ENCODE measurements around the gene RPS6KB2. TPM values are rescaled to one million over a fixed set of nuclear protein-coding genes. Genes with fewer than 3 reads are reported as not detected.

Gene RPS6KB2
- total RNA-seq, 1 experiment from 2014 or later = 54.1 TPM

DNA sequence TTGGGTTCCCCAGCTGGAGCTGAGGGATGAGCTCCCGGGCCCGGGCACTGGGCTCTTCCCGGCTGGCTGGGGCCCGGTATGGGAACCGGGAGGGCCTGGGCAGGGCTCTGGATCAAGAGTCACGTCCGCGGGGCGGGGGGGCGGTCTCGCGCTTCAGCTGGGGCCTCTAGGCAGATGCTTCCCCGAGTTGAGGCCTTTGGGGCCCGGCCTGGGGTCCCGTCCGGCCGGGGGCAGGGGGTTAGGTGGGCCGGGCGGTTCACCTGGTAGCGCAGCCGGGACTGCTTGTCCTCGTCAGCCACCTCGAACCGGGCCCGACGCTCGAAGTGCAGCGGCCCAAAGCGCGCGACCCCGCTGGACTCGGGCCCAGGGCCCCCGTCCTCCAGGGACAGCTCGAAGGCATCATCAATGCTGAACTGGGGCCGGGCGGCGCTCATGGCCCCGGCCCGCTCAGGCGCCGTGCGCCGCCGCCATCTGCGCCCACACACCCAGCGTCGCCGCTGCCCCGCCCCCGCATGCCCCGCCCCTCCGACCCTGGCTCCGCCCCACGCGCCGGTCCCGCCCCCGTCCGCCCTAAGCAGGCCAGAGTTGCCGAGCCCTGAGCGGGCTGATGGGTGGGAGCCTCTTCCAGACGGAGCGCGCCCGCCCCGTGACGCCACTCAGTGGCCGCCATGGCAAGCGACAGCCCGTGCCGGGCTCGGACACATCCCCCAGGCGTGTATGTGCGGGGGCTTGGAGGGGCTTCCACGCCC lies 40.6 kb downstream of the RPS6KB2 start, which contains the start of gene TMEM134:
Gene TMEM134, minus strand, starts transcription at position 493 of the 749 bp plus-strand sequence. Its CDS starts 59 bp downstream, at position 434.
- Histone ChIP-seq H3K27me3 (ENCODE audit: insufficient read depth, low read length) (no peaks in the 10 kb centered on the region), H3K9me3 (ENCODE audit: control insufficient read depth in 1 of 2, insufficient read depth in 1 of 2, low read depth in 1 of 2, low read length in 2 of 2) (no peaks in the 10 kb centered on the region), H3K9me2 (ENCODE audit: insufficient read depth) (no peaks in the 10 kb centered on the region), H3K36me3 (ENCODE audit: control insufficient read depth in 1 of 2, insufficient read depth in 2 of 2, low read length in 2 of 2) (no peaks in the 10 kb centered on the region), H3K4me1 (ENCODE audit: control insufficient read depth in 1 of 2, insufficient read depth in 2 of 2, low read length in 2 of 2) (peaks cover 25 to 45% of the 10 kb centered on the region in 2 experiments), H3K27ac (ENCODE audit: low read depth, low read length) (peak within 1 kb of the TSS; percentile 88), H3K4me2 (ENCODE audit: low read length) (peak within 1 kb of the TSS; percentile 100), H3K4me3 (replicated peaks in 1 of 2; ENCODE audit: low read depth in 1 of 2, low read length in 2 of 2) (peak within 1 kb of the TSS; percentile 82 to 95), H3K9ac (ENCODE audit: low read length) (peak within 1 kb of the TSS; percentile 95), H2AFZ (ENCODE audit: low read depth, low read length, poor library complexity, severe bottlenecking) (no peak within 1 kb of the TSS), H4K20me1 (ENCODE audit: insufficient read depth) (no peaks in the 10 kb centered on the region), H3K79me2 (ENCODE audit: insufficient read depth, low read length) (peaks cover 15% of the 10 kb centered on the region; the same call in 1 of the 2 replicates)
- RAD21 ChIA-PET (ENCODE audit: low non-redundant PET in 1 of 2, low total read pairs in 2 of 2, uncharacterized antibody in 2 of 2, unreplicated experiment in 2 of 2) = interaction anchor here in 1 of 2 experiments (1.4 to 2.2 kb wide), 2 partner anchors 67 to 86 kb away, joined by 3 to 6 read pairs; partner anchors contain the start of gene PPP1CA
- BruUV-seq (replicated peaks) = no TSS peak
- DNase-seq (ENCODE audit: low read depth, low spot score) = peak; percentile 82
- peak; percentile 71 for ATAC-seq
- POLR2A ChIA-PET = interaction anchor here (1.0 to 2.1 kb wide), 4 partner anchors 11 to 77 kb away, joined by 3 to 9 read pairs (median 3); partner anchors contain the start of genes AIP and RAD9A
- CTCF ChIA-PET = interaction anchor here (1.9 kb wide), 1 partner anchor 67 kb away, joined by 8 read pairs; the partner anchor contains the start of gene PPP1CA
- intact Hi-C loops (cut with micrococcal nuclease) = loop anchor here (1.0 to 5.0 kb wide), 4 partner anchors 37 to 117 kb away; partner anchors contain the start of genes POLD4 and RPS6KB2
- TF ChIP-seq YY1 (IDR thresholded peaks at IDR 0.05; ENCODE audit: extremely low read depth, insufficient replicate concordance, low read depth, low read length) = peak; percentile 92
- TF ChIP-seq, protein P1, sequence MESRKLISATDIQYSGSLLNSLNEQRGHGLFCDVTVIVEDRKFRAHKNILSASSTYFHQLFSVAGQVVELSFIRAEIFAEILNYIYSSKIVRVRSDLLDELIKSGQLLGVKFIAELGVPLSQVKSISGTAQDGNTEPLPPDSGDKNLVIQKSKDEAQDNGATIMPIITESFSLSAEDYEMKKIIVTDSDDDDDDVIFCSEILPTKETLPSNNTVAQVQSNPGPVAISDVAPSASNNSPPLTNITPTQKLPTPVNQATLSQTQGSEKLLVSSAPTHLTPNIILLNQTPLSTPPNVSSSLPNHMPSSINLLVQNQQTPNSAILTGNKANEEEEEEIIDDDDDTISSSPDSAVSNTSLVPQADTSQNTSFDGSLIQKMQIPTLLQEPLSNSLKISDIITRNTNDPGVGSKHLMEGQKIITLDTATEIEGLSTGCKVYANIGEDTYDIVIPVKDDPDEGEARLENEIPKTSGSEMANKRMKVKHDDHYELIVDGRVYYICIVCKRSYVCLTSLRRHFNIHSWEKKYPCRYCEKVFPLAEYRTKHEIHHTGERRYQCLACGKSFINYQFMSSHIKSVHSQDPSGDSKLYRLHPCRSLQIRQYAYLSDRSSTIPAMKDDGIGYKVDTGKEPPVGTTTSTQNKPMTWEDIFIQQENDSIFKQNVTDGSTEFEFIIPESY (IDR thresholded peaks at IDR 0.05; ENCODE audit: extremely low read depth, insufficient replicate concordance, low read length) = no peak
- peak; percentile 84 for TF ChIP-seq ZFX (IDR thresholded peaks at IDR 0.05)
- no peak for TF ChIP-seq CBX3 (IDR thresholded peaks at IDR 0.05; ENCODE audit: low read depth)
- no peak for TF ChIP-seq ATF3 (IDR thresholded peaks at IDR 0.05)
- no peak for TF ChIP-seq JUND (IDR thresholded peaks at IDR 0.05)
- no peak for TF ChIP-seq TCF7L2 (IDR thresholded peaks at IDR 0.05; ENCODE audit: borderline replicate concordance, extremely low read depth, insufficient read depth, insufficient read length)
- peak; percentile 87 for TF ChIP-seq POLR2AphosphoS5 (IDR thresholded peaks at IDR 0.05; ENCODE audit: low read depth, low read length)
- TF ChIP-seq SP1 (IDR thresholded peaks at IDR 0.05; ENCODE audit: low read depth) = no peak
- TF ChIP-seq POLR2A (IDR thresholded peaks at IDR 0.05; ENCODE audit: borderline replicate concordance, extremely low read depth, insufficient read depth, insufficient read length) = peak; percentile 88
- TF ChIP-seq ZNF274 (IDR thresholded peaks at IDR 0.05; ENCODE audit: low read depth, low read length) = no peak
- TF ChIP-seq EGR1 (IDR thresholded peaks at IDR 0.05; ENCODE audit: low read depth) = no peak
- no peak for TF ChIP-seq SRF (IDR thresholded peaks at IDR 0.05; ENCODE audit: low read depth)
- no peak for TF ChIP-seq FOSL1 (IDR thresholded peaks at IDR 0.05; ENCODE audit: low read depth)
- no peak for TF ChIP-seq EZH2 (IDR thresholded peaks at IDR 0.05)
- TF ChIP-seq, protein P2, sequence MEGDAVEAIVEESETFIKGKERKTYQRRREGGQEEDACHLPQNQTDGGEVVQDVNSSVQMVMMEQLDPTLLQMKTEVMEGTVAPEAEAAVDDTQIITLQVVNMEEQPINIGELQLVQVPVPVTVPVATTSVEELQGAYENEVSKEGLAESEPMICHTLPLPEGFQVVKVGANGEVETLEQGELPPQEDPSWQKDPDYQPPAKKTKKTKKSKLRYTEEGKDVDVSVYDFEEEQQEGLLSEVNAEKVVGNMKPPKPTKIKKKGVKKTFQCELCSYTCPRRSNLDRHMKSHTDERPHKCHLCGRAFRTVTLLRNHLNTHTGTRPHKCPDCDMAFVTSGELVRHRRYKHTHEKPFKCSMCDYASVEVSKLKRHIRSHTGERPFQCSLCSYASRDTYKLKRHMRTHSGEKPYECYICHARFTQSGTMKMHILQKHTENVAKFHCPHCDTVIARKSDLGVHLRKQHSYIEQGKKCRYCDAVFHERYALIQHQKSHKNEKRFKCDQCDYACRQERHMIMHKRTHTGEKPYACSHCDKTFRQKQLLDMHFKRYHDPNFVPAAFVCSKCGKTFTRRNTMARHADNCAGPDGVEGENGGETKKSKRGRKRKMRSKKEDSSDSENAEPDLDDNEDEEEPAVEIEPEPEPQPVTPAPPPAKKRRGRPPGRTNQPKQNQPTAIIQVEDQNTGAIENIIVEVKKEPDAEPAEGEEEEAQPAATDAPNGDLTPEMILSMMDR (IDR thresholded peaks at IDR 0.05 in 2 of 3, conservative IDR thresholded peaks at IDR 0.05 in 1 of 3; ENCODE audit: borderline replicate concordance in 1 of 3, insufficient read depth in 1 of 3, low read depth in 2 of 3, low read length in 2 of 3) = peak in 2 of 3 experiments; percentile 26 to 28; a peak in 2 of 6 replicates
- no peak for TF ChIP-seq MAX (IDR thresholded peaks at IDR 0.05)
- no peak for TF ChIP-seq CEBPB (IDR thresholded peaks at IDR 0.05; ENCODE audit: low read depth)
- no peak for TF ChIP-seq ELF1 (IDR thresholded peaks at IDR 0.05; ENCODE audit: borderline replicate concordance, low read depth)
- TF ChIP-seq SIN3A (IDR thresholded peaks at IDR 0.05; ENCODE audit: low read depth) = no peak
